ENCODE data around the gene OR2G6. TPM values are rescaled to one million over a fixed set of nuclear protein-coding genes. Genes with fewer than 3 reads are reported as not detected.

Gene OR2G6
- not detected in 2 replicates for total RNA-seq

DNA sequence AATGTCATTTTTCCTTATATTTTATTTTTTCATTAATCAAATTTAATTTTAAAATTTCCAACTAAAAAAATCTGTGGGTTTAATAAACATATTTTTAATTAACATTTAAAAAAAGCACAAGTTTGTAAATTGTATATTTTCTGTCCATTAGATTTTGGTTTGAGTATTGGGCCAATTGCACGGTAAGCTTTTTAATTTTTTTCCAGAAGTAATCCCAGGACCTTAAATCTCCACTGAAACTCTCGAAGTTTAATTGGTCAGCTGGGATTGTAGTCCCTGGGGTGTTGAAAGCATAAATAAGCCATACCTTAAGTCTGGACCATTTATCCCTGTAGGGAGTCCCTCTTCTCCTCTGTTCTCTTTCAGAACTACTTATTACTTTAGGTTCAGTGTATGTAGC lies at the start of gene OR2G6:
Gene OR2G6, plus strand, starts transcription at position 301 of the 400 bp plus-strand sequence. CDS start 13,574 bp downstream, outside the sequence.

DNA sequence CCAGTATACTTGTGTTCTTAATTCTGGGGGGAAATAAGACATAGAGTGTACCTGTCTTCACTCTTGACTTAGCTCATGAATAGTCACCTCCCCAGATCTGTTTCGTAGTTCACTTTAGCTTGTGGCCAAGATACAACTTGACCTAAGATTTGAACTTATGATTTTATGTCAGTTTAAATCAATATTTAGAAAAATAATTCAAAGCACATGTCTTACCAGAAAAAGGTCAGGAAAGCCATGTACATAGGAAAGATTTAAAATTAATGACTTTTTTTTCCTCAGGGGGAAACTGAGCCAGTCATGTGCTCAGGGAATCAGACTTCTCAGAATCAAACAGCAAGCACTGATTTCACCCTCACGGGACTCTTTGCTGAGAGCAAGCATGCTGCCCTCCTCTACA lies 34.8 kb upstream of the OR2G6 start, which contains the start of gene OR2T3:
Gene OR2T3, plus strand, starts transcription at position 301 of the 400 bp plus-strand sequence. Its CDS starts 0 bp downstream, at position 301.

DNA sequence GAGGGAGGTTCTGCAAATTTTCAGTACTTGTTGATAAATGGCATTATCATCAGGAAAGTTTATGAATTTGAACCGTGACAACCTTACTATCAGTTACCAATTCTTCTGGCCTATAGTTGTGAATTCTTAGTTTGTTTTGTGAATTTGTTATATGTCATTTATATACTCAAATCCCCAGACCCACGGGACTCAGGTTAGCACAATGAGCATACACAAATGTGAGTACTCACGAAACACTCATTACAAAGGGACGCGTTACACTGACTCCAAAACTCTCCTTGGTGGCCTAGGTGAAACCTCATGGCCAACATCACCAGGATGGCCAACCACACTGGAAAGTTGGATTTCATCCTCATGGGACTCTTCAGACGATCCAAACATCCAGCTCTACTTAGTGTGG lies 19.6 kb upstream of the OR2G6 start, which contains the start of gene OR2T5:
Gene OR2T5, plus strand, starts transcription at position 301 of the 400 bp plus-strand sequence. Its CDS starts 0 bp downstream, at position 301.

DNA sequence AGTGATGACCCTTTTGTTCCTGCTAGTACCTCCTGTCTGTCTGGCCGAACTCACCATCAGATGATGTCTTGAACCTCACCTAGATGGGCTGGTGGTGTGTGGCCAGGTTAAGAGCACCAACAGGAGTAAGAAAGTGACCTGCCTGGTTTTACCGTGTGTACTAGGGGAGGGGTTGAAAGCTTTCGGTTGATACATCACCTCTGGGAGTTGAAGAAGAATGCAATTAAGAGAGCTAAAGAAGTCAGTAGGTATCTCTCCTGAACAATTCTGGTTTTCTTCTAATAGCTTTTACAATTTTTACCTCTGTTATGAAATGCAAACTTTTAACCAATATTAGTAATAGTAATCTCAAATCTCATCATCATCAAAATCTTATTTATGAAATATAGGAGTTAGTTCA lies 54.8 kb downstream of the OR2G6 start, which contains the start of gene OR2T29:
Gene OR2T29, minus strand, starts transcription at position 101 of the 400 bp plus-strand sequence. CDS start 3,281 bp downstream, outside the sequence.

DNA sequence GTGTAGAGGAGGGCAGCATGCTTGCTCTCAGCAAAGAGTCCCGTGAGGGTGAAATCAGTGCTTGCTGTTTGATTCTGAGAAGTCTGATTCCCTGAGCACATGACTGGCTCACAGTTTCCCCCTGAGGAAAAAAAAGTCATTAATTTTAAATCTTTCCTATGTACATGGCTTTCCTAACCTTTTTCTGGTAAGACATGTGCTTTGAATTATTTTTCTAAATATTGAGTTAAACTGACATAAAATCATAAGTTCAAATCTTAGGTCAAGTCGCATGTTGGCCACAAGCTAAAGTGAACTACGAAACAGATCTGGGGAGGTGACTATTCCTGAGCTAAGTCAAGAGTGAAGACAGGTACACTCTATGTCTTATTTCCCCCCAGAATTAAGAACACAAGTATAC lies 66.8 kb downstream of the OR2G6 start, which contains the start of gene OR2T34:
Gene OR2T34, minus strand, starts transcription at position 101 of the 400 bp plus-strand sequence. Its CDS starts 0 bp downstream, at position 101.

Other genes with a start within 250 kb of the OR2G6 start
- not detected in 2 replicates for gene OR2T33, start 230.1 kb upstream of the OR2G6 start, total RNA-seq
- not detected in 2 replicates for gene OR2T12, start 204.6 kb upstream of the OR2G6 start, total RNA-seq
- gene OR2M7, start 183.5 kb upstream of the OR2G6 start, total RNA-seq: not detected in 2 replicates
- not detected in 2 replicates for gene OR14C36, start 159.3 kb upstream of the OR2G6 start, total RNA-seq
- not detected in 2 replicates for gene OR2T4, start 146.4 kb upstream of the OR2G6 start, total RNA-seq
- gene OR2T6, start 132.3 kb upstream of the OR2G6 start, total RNA-seq: not detected in 2 replicates
- gene OR2T1, start 105.0 kb upstream of the OR2G6 start, total RNA-seq: not detected in 2 replicates
- not detected in 2 replicates for gene OR2T2, start 62.4 kb upstream of the OR2G6 start, total RNA-seq
- gene OR2T3, start 34.7 kb upstream of the OR2G6 start, total RNA-seq: not detected in 2 replicates
- not detected in 2 replicates for gene OR2T5, start 19.5 kb upstream of the OR2G6 start, total RNA-seq
- not detected in 2 replicates for gene OR2T29, start 54.7 kb downstream of the OR2G6 start, total RNA-seq
- not detected in 2 replicates for gene OR2T34, start 66.7 kb downstream of the OR2G6 start, total RNA-seq
- gene OR2T10, start 89.6 kb downstream of the OR2G6 start, total RNA-seq: not detected in 2 replicates
- not detected in 2 replicates for gene OR2T11, start 127.0 kb downstream of the OR2G6 start, total RNA-seq
- gene OR2T35, start 137.2 kb downstream of the OR2G6 start, total RNA-seq: not detected in 2 replicates
- not detected in 2 replicates for gene OR2T27, start 147.5 kb downstream of the OR2G6 start, total RNA-seq
- not detected in 2 replicates for gene OR14I1, start 194.7 kb downstream of the OR2G6 start, total RNA-seq
- not detected in 2 replicates for gene LYPD8, start 247.7 kb downstream of the OR2G6 start, total RNA-seq

Measured in smooth muscle cell of trachea (primary cell).